SK-N-SH (cell line): ENCODE measurements around the gene CA6.

Experiments used
- CTCF ChIP-seq: fragments of 200-600 bp; sonication (generic); IDR thresholded peaks from 2 replicates; pipeline ENCODE4 v1.6.1; 2017; ENCODE audit warnings: antibody characterized with exemption, mild to moderate bottlenecking, moderate library complexity
- ELF1 ChIP-seq: IDR thresholded peaks from 2 replicates; pipeline ENCODE4 v1.4.0; 2012
- EZH2phosphoT487 ChIP-seq: fragments of 200-600 bp; sonication (generic); IDR thresholded peaks from 2 replicates; pipeline ENCODE4 v1.6.1; 2017; ENCODE audit warnings: low read depth, mixed run types, mild to moderate bottlenecking, antibody characterized with exemption, moderate library complexity, borderline replicate concordance
- FOXM1 ChIP-seq: IDR thresholded peaks from 2 replicates; pipeline ENCODE4 v1.4.0; 2012; ENCODE audit warnings: low read depth, mild to moderate bottlenecking
- GABPA ChIP-seq: IDR thresholded peaks from 2 replicates; pipeline ENCODE4 v1.4.0; 2012; ENCODE audit warnings: low read depth, mild to moderate bottlenecking
- IRF3 ChIP-seq: fragments of 150-350 bp; IDR thresholded peaks from 2 replicates; pipeline ENCODE4 v1.6.1; 2016; ENCODE audit warnings: mild to moderate bottlenecking, low read depth, low read length
- MAX ChIP-seq: IDR thresholded peaks from 2 replicates; pipeline ENCODE4 v1.4.0; 2012; ENCODE audit warnings: low read depth
- REST ChIP-seq: IDR thresholded peaks from 2 replicates; pipeline ENCODE4 v1.6.1; 2012; ENCODE audit warnings: mild to moderate bottlenecking, low read depth, low read length, moderate library complexity
- SIN3A ChIP-seq: IDR thresholded peaks from 2 replicates; pipeline ENCODE4 v1.6.1; 2012; ENCODE audit warnings: low read depth, mild to moderate bottlenecking, low read length, moderate library complexity, borderline replicate concordance
- TCF12 ChIP-seq: IDR thresholded peaks from 2 replicates; pipeline ENCODE4 v1.4.0; 2012
- USF1 ChIP-seq: IDR thresholded peaks from 2 replicates; pipeline ENCODE4 v1.4.0; 2012; ENCODE audit warnings: low read depth, borderline replicate concordance
- USF2 ChIP-seq: fragments of 150-350 bp; IDR thresholded peaks from 2 replicates; pipeline ENCODE4 v1.6.1; 2017; ENCODE audit warnings: antibody characterized with exemption, low read length, low read depth, borderline replicate concordance
- YY1 ChIP-seq: IDR thresholded peaks from 2 replicates; pipeline ENCODE4 v1.4.0; 2012; ENCODE audit warnings: low read depth, mild to moderate bottlenecking

- TF ChIP-seq CTCF = no peak
- TF ChIP-seq EZH2phosphoT487 = no peak
- TF ChIP-seq YY1 = no peak
- no peak for TF ChIP-seq IRF3
- no peak for TF ChIP-seq MAX
- TF ChIP-seq GABPA = no peak
- TF ChIP-seq SIN3A = no peak
- no peak for TF ChIP-seq FOXM1
- TF ChIP-seq ELF1 = no peak
- TF ChIP-seq TCF12 = no peak
- no peak for TF ChIP-seq USF1
- no peak for TF ChIP-seq REST
- no peak for TF ChIP-seq USF2
Observed at GRCh38 chr1:8925960-8926359, 19.7 kb upstream of the CA6 start.
